GM19043 (cell line): Measurements from ENCODE around the gene XCR1.
"Not testable (repeated sequence)": the region's sequence is repeated elsewhere in the genome, so short reads cannot be mapped to it uniquely, and the experiment has no call there.

Source experiments
- ATAC-seq: cut with Tn5 transposase; IDR thresholded peaks from one replicate; pipeline ENCODE4 v1.9.1; 2021; ENCODE audit warnings: low read depth; ENCODE audit not compliant: unreplicated experiment

Gene XCR1, protein sequence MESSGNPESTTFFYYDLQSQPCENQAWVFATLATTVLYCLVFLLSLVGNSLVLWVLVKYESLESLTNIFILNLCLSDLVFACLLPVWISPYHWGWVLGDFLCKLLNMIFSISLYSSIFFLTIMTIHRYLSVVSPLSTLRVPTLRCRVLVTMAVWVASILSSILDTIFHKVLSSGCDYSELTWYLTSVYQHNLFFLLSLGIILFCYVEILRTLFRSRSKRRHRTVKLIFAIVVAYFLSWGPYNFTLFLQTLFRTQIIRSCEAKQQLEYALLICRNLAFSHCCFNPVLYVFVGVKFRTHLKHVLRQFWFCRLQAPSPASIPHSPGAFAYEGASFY

DNA sequence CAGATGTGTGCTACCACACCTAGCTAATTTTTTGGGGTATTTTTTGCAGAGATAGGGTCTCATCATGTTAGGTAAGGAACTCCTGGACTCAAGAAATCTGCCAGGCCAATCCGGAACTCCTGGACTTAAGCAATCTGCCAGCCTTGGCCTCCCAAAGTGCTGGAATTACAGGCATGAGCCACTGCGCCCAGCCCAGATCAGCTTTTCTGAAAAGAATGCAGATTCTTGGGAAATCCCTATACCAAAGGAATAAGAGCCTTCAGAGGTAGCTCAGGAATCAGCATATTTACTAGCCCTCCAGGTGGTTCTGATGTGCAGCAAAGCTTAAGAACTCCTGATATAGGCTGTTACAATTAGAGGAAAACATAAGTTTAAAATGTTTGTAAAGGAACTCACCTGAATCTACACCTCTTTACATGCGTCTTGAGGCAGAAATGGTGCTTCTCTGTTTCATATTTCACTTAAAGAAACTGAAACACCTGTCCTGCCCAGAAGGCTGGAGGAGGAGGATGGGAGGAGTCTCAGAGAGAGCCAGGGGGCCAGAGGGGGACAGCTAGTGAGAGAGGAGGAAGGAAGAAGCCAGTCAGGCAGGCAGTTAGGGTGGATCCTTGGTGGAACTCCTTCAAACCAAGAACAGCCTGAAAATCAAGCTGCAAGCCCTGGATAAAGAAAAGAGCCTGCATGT, at the start of gene XCR1:
Gene XCR1 (minus strand): TSS at position 463 of the 685 bp plus-strand sequence. CDS start 5,536 bp downstream, outside the sequence.
- ATAC-seq, result no peak

DNA sequence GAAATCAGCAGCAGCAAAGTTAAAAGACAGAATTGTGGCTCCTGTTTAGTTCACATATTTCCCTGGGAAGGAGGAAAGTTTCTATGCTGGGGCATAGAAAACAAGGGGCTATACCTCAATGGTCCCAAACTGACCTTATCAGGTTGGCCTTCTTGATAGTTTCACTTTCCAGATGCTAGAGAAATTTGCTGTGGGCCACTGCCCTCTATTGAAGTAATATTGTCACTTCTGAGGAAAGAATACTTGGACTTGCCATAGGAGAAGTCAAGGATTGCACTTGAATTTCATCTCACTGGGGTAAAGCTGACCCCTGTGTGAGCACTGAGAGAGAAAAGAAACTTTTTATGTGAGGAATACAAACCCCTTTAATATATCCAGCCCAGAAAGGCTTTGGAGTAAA, 49.3 kb upstream of the XCR1 start:
- no peak for ATAC-seq

DNA sequence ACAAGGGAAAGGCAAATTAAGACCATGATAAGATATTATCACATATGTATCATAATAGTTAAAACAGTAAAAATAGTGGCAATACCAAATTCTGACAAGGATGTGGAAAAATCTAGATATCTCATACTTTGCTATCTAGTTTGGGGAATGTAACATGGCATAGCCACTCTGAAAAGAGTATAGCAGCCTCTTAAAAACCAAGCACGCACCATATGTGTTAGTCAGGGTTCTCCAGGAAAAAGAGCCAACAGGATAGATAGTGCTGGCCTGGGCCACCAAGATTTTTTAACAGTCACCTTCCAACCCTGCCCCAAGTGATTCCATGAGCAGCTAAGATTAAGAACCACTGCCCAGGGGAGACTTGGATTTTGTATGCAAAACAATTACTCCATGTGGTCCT, 48.5 kb upstream of the XCR1 start:
- no peak for ATAC-seq

DNA sequence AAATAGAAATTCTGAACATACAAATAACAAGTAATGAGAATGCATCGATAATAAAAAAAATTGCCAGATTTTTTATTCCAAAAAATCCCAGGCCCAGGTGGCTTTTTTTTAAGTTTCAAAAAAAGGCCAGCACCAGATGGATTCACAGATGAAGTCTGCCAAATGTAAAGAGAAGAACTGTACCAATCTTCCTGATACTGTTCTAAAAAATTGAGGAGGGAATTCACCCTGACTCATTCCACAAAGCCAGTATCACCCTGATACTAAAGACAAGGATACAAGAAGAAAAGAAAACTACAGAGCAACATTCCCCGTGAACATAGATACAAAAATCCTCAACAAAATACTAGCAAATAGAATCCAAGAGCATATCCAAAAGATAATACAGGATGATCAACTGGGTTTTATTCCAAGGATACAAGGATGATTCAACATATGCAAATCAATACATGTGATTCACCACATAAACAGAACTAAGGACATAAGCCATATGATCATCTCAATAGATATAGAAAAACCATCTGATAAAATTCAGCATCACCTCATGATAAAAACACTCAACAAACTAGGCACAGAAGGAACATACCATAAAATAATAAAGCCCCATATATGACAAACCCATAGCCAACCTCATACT, 44.1 kb upstream of the XCR1 start:
- ATAC-seq, result no peak

DNA sequence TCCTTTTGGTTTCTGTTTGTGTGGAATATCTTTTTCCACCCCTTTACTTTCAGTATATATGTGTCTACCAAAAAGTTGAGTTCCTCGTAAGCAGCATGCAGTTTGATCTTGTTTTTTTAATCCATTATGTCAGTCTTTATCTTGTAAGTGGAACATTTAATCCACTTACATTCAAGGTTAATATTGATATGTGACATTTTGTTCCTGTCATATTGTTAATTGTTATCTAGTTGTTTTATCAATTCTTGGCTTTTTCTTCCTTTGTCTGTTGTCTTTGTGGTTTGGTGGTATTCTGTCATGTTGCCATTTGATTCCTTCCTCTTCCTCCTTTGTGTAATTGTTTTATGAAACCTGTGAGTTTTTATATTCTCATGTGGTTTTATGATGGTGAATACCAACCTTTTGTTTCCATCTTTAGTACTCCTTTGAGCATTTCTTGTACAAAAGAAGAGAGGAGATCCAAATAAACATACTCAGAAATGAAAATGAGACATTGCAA, 43.4 kb upstream of the XCR1 start:
- no peak for ATAC-seq

DNA sequence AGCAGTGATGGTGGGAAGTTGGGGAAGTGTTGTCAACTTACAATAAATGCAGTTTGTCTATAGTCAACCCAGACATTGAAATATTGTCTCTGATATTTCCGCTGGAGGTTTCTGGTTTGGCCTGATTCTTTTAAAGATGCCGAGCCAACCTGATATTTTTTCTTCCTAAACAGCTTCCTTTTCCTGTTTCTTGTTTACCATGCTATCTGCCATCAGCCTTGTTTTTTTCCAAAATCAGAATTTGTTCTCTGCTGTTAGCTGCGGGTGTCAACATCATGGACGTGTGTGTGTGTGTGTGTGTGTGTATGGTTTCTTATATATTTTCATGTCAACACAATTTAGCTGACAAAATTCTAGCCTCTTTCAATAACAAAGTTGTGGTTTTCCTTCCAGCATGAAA, 41.2 kb upstream of the XCR1 start:
- no peak for ATAC-seq

DNA sequence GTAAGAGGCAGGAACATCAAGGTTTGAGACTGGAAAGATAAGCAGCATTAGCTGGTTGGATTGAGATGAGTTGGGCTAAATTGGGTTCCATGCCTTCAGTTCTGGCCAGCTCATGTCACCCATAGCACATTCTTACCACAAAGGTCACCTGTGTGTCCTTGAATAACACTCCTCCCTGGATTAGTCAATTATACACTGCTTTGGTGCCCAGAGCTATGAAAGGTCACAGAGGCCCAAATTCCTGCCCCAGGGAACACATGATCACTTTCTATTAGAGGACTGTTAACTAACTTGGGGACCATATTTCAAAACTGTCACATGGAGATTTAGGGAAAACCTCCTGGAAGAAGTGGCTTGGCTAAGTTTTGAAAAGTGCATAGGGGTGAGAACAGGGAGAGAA, 40.1 kb upstream of the XCR1 start:
- no peak for ATAC-seq

DNA sequence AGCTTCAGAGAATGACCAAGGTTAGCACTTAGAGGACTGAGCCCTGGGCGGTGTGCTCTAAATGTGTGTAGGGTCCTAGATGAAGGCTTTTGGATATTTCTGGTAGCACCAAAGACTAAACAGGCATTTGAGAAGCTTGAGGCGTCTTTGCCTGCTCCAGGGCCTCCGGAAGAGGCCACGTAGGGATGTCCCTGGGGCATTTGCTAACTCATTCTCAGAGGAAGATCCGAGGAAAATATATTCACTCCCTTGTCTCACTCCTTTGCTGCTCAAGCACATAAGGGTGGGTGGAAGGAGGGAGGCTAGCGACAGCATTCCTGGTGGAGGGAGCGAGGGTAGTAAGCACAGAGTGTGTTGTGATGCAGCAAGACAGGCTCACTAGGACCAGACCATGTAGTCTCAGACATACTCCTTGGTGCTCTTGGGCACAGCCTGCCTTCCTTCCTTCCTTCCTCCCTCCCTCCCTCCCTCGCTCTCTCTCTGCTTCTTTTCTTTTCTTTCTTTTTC, 38.5 kb upstream of the XCR1 start:
- no peak for ATAC-seq

DNA sequence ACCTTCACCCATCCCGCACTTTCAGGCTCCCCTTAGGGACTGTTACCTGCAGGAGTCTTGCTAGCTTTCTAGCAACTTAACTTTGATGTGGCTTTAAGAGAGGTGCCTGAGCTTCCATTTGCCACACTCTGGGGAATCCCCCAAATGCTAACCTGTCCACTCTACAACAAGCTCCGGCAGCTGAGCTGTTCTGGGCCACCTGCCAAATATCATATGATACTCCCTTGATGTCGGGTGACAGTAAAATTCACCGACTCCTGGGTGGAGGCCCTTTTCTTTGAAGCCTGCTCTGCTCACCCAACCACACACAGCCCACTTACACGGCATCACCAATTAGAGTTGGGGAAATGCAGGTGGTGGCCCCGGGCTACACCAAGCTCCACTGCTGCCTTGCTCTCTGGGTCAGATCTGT, 38.0 kb upstream of the XCR1 start:
- no peak for ATAC-seq

DNA sequence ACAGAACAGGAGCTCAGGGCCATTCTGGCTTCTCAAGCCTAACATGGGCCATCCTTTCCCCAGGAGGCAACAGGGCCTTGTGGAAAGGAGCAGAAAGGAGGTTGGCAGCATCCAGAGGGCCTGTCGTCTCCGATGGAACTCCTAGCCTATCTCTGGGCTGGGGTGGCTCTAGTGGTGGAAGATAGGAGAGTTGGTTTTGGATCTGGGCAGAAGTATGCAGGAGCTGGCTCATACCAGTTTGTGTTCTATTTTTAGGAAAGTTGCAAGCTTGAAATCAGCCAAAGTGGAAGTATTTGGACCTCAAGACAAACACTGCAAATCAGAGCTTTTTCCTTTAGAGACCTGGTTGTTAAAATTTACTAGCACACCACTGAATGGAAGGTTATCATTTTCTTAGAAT, 35.4 kb upstream of the XCR1 start:
- ATAC-seq, result no peak

DNA sequence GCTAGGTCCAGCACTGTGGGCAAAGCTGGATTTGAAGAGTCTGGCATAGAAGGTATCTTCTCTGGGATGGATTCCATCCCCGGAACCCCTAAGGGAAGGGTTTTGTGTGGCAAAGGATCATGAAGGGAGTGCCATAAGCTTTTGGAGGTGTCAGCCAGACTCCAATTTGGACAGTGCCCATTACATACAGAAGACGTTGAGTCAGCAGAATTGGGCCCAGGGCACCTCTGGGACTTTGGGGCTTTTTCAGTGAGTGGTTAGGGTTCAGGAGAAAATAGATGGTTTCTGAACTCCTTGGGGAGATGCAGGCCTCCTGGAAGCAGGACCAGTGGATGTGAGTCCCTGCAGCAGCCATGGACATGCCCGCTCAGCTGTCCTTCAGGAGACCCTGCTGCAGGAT, 34.6 kb upstream of the XCR1 start:
- ATAC-seq, result no peak

DNA sequence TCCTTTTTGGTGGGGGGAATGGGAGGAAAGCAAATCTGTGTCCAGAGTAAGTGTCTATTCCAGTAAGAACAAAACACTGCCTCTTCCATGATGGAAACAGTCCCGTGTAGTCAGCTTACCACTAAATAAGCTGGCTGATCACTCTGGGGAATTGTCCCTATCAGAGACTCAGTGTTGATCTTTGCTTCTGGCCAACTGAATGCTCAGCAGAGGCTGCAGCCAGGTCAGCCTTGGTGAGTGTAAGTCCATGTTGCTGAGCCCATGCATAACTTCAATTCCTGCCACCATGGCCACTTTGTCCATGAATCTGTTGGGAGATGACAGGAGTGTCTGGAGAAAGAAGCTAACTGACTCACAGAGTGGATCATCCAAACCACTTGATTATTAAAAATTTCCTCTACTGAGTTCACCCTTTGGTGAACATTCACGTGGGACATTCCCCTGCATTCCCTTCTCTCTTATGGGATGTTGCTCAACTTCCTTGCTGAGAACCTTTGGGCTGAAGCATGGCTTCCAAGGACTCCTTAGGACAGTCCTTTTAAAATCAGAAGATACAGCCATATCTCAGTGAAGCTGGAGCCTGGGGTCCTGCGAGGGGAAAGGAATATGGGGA, 33.9 kb upstream of the XCR1 start:
- no peak for ATAC-seq

DNA sequence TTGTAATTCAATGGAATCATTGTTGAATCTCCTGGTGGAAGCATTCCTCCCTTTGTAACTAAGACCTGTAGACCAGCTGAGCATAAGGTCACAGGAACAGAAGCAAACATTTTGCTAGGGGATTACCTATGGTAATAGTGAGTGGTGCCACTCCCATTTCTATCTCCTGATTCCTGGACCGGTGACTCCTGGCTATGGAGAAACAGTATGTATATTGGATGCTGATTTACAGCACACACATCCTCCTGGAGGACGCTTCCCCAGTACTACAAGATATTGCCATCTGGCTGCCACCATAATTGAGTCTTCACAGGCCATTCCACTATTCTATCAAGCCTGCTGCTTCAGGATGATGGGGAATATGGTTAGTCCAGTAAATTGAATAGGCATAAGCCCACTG, 33.3 kb upstream of the XCR1 start:
- ATAC-seq, result no peak

DNA sequence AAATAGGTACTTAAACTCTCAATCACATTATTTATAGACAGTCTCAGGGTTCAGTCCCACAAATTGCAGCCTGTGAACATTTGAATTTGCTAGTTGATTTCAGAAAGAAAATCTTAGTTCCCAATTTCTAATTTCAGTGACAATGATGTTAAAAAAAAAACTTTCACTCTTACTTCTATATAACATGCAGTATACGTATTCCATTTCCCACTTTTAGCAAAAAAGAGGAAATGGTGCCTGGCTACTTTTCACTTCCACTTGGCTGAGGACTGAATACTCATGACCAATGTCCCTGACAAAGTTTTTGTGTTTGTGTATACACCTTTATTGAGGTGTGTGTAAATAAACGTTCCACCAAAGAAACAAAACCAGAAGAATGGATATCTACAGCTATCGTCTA, 32.1 kb upstream of the XCR1 start:
- ATAC-seq, result no peak

DNA sequence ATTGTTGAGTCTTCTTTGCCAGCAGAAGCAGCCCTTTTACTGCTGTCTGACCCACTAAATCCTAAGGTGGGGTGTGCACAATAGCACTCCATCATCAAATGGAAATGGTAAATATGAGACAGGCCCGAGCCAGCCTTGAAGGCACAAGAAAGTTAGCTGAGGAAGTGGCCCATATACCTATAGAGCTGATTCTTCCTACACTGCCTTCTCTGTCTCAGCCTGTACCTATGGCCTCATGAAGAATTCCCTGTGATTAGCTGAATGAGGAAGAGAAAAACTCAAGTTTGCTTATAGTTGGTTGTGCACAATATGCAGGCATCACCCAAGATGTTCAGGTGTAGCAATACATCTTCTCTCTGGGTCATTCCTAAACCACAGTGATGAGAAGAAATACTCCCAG, 31.7 kb upstream of the XCR1 start:
- no peak for ATAC-seq

DNA sequence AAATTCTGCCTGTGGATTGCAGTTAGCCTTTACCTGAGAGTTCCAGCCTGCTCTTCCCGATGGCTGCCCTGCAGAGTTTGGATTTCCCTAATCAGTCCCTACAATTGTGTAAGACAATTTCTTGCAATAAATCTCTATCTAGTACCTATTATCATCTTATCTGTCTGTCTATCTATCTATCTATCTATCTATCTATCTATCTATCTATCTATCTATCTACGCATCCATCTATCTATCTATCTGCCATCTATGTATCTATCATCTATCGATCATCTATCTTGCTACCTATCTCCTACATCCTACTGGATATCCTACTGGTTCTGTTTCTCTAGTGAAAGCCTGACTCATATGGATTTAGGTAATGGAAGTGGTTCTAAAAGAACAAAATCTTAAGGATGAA, 30.4 kb upstream of the XCR1 start:
- no peak for ATAC-seq

DNA sequence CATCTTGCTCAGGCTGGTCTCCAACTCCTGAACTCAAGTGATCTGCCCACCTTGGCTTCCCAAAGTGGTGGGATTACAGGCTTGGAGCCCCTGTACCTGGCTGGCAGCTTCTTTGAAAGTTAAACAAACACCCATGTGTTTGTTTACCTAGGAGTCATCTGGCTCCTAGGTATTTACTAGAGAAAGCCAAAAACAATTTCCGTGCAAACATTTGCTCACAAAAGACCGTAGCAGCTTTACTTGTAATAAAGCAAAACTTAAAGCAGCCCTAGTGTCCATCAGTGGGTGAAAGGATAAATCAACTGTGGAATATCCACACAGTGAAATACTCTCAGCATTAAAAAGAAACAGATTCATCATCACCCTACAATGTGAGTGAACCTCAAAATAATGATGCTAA, 29.4 kb upstream of the XCR1 start:
- no peak for ATAC-seq

DNA sequence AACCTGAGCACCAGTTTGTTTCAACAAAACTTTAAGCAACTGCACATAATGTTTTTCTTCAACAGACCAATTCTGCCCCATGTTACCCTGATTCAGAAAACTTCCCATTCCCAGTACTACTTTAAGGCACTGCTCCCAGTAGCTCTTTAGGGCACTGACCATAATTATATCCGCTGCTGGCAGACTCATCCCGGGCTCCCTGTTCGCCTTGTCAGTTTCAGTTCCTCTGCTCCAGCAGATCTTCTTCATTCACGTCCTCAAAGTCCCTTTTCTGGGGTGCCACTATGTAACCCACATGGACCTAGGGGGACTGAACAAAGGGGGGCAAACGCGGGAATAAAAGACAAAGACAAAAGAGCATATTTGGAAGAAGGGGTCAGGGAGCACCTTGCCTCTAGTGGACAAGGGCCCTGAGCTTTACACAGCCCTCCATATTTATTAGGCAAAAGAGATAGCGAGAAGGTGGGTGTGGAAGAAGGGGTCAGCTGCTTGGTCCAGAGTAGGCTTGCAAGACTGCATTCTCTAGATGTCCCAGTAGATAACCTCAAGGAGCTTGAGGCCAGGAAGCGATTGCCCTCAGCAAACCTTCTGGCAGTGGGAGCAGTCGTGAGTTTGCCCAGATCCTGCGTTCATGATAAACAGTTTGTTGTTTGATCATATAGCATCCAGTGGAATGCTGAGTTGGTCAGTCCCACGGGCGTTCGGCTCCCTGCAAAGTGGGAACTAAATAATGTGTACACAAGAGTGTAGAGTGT, 26.7 kb upstream of the XCR1 start:
- not testable (repeated sequence) for ATAC-seq

DNA sequence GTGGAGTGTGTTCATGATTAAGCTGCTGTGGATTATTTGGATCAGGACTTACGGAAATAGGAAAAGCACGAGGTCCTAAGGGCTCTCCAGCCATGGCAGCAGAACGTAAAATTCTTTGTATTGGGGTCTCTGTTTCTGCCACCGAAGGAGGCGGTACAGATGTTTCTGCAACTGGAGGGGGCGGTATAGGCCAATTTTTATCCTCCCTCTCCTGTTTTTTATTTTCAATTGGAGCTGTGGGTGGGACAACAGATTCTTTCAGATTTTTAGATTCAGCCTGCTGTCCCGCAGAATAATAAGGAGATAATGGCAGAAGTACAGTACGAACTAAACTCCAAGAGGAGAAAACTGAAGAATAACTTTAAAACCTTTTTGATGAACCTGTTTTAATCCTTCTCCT, 26.0 kb upstream of the XCR1 start:
- not testable (repeated sequence) for ATAC-seq

DNA sequence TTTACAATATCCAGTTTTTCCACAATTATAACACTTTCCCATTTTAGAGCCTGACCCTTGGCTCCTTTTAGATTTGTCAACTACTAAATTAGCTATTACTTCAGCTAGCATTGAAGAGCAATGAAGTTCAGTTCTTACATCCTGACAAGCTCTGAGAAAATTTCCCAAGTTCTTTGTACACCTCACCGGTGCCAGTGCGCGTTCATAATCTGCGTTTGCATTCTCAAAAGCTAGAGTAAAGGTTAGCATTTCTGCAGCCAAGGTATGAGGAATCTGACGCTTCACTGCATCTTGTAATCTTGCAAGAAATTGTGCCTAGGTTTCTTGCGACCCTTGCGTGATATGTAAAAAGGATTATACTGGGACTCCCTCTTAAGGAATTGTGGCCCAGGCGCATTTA, 25.2 kb upstream of the XCR1 start:
- ATAC-seq, result no peak
